Smooth muscle cell of the brain vasculature (primary cell): ENCODE data around the gene USP2.

Experiments
- DNase-seq: peaks from one replicate; pipeline ENCODE4 v3.0.0-alpha.2; 2012; ENCODE audit warnings: low read depth, low spot score

Gene USP2

DNA sequence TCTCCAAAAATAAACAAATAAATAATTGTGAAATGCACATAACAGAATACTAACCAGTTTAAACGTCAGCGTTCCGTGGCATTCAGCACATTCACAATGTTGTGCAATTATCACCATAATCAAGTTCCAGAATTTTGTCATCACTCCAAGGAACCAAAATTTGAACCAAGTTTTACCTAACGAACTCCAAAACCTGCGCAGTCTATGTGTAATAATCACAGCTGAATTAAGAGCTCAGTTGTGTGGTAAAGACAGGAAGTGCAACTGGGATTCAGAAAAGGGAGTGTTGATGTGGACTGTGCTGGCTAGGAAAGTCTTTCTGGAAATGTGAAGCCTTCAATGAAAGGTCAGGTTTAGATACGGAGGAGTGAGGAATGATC lies 59.1 kb downstream of the USP2 start:
- DNase-seq, result no peak

GRCh38 chr11:119320776-119321524 lies 60.5 kb downstream of the USP2 start:
- no peak for DNase-seq

GRCh38 chr11:119320240-119320775 lies 61.2 kb downstream of the USP2 start:
- DNase-seq, result no peak

DNA sequence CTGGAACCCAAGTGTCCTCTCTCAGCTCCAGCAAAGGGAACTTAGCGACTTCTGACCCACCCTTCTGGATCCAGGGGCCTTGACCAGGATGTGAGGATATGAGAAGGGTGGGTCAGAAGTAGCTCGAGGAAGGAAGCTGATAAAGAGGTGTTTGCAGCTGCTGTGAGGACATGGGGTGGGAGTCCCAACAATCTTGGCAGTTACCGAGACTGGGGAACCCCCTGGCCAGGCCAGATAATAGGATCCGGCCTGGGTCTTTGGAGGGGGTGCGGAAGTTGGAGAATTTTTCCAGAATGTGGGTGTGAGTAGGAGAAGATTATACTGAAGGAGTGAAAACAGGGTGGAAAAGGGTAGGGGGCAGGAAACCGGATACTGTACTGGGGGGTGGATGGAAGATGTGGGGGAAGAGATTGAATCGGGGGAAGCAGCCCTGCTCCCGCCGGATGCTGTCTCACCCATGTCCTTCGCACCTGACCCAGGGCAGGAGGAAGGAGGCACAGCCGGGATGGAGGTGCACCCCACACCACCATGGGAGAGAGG lies 61.7 kb downstream of the USP2 start:
- DNase-seq, result no peak

DNA sequence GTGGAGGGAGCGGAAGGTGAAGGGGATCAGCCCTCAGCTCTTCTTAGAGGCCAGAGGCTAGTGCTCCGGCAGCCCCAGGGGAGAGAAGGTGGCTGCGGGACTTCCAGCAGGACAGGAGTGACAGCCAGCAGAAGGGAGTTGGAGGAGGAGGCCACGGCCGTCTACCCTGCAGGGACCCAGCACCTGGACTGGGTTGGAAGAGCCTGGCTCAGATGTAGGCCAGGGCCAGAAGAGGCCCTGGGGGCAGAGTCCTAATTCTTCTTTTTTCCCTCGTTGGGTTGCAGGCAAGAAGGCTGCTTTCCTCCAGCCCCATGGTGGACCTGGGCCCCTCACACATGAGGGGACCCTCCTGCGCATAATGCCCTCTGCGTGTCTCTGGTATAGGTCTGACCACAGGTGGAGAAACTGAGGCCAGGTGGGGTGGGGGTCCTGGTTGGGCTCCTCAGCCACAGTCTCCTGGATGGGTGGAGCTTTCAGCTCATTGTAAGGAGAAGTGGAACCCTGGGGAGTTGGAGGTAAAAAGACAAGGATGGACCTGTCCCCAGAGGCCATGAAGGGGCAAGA lies 62.3 kb downstream of the USP2 start:
- no peak for DNase-seq

DNA sequence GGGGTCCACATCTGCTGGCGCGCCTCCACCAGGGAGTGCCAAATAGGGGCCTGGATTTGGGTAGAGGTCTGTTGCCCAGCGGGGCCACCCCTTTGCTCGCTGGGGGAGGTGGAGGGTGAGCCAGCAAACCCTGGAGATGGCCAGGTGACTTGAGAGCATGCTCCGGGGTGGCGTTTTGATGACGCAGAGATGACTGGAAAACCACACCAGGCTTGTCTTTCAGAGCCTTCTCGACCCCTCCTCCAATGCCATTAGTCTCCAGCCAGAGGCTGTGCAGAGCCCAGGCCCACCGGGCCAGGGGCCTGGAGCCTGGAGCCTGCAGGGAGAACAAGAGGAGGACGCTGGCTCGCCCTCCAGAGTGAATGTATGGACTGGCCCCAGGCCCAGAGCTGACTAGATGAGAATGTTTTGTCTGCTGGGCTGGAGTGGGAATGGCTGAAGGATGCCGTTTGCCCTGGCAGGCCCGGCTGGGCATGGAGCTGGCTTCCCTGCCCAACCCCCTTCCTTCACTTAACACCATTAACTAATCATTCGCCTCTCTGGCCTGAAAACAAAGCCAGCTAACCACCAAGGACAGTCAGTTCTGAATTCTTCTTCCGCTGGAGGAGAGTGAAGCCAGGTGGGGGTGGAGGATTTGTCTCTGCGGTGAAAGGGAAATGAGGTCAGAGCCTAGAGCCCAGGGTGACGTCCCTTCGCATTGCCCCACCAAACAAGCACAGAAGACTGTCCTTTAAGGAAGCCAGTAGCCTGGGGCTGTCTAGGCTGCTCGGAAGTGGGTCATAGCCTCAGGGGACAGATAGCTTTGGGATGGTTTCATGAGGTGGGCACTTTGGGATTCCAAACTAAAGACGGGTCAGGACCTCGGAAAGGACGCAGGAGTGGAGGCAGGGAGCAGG lies 63.0 kb downstream of the USP2 start:
- DNase-seq, result no peak

GRCh38 chr11:119317592-119318239 lies 63.8 kb downstream of the USP2 start:
- DNase-seq, result no peak

GRCh38 chr11:119316729-119317591 lies 64.5 kb downstream of the USP2 start, which contains the start of gene MCAM:
Gene MCAM (minus strand): TSS chr11:119317130. CDS start chr11:119317101, 29 bp downstream.
- DNase-seq, result no peak

- DNase-seq, result no peak
Observed at GRCh38 chr11:119316016-119316728, 65.3 kb downstream of the USP2 start.

DNA sequence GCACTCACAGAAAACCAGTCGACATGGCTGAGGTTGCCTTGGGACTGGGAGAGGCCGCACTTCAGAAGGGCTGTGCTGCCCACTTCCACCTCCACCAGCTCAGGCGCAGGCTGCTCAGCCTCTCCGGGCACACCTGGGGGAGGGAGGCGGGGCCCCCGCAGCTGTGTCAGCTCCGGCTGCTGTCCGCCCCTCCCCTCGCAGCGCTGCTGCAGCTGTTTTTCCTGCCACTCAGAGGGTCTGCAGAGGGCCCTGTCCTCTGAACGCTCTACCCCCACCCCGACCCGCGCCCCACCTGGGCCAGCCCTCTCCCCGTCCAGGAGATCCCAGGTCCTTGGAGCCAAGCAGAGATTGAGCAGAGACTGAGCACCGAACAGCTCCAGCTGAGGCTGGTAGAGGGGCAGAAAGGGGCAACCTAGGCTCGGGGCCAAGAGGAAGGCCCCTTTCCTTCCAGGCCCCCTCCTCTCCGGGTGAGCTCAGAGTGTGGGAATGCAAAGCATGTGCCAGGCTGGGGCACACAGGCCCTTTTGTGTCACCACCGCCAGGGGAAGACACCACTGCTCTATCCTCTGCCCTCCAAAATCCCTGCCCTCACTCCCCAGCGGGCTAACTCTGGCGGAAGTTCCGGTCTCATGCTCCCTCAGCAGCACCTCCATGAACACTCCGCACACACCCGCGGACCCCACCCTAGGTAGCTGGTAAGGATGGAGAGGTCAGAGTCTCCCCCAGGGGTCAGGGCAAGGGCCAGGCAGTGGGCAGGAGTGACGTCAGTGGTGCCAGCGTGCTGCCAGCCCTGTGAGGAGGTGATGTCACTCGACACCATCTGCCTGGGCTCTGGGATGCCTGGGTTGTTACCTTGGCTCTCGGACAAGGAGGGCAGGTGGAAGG lies 66.1 kb downstream of the USP2 start:
- DNase-seq, result no peak

DNA sequence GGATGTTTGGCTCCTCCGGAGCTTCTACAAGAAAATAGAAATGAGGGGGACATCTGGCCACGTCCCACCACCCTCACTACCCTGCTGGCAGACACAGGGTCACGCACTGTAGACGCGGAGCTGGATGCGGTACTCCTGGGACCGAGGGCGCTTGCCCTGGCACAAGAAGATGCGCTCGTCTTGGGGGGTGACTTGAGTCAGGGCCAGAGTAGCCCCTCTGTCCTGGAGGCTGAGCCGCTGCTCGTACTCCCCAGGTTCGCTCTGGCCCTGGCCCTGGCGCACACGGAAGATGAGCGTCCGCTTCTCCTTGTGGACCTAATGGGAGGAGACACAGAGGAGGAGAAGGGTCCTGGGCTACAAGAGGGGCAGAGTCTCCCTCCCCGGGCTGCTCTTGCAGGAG lies 66.8 kb downstream of the USP2 start:
- DNase-seq, result no peak

GRCh38 chr11:119310682-119311052 lies 70.8 kb downstream of the USP2 start:
- DNase-seq, result no peak

- no peak for DNase-seq
Observed at GRCh38 chr11:119309953-119310681, 71.4 kb downstream of the USP2 start.

DNA sequence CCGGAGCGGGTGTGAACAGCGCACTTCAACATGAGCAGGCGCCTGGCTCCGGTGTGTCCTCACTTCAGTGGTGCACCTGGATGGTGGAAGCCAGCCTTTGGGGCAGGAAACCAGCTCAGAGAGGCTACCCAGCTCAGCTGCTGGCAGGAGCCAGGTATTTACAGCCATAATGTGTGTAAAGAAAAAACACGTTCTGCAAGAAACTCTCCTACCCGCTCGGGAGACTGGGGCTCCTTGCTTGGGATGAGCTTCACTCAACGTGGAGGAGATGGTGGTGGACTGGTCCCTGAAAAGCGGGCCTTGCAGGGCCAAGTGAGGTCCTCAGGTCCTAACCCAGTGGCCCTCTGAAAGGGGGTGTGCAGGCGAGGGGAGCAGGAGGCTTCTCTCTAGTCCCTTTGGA lies 72.1 kb downstream of the USP2 start:
- DNase-seq, result no peak

DNA sequence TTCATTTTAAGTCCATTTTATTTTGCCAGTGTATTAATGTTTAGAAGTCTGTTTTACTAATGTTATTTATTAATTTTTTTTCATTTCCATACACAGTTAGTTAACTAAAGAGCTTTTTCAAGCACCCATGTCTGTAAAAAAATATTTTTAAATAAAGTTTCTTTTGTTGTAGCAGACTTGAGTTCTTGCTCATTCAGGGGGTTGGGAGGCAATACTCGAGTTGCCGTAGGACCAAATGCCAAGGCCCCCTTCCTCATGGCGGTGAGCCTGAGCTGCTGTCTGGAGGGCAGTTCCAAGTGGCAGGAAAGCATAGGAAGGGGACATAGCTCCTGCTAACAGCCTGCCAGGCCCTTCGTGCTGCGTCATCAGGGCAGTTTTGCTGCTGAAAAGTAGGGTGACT lies 73.5 kb downstream of the USP2 start:
- DNase-seq, result no peak

- no peak for DNase-seq
Observed at GRCh38 chr11:119307219-119307618, 74.3 kb downstream of the USP2 start.

GRCh38 chr11:119306373-119306890 lies 75.1 kb downstream of the USP2 start:
- no peak for DNase-seq
